GM12878 (cell line): ENCODE data around the gene SUGCT. TPM values are rescaled to one million over a fixed set of nuclear protein-coding genes. Genes with fewer than 3 reads are reported as not detected.

Source experiments
- ATAC-seq: fragments of 200-7000 bp; cut with Tn5 transposase; 3 replicates; pipeline ENCODE4 v1.9.1; 2020; ENCODE audit warnings: mild to moderate bottlenecking, moderate library complexity
- BruUV-seq: library from RNA; stranded (reverse); fragments of 400-500 nt; replicated peaks from 2 replicates; lab custom pipeline; 2021; lab: Mats Ljungman, UMichigan
- CTCF ChIA-PET: fragments of 300-600 bp; sonication (Branson Sonifier 250); formaldehyde crosslinking; extraction: SDS; loops from one replicate; lab custom pipeline; 2021; ENCODE audit warnings: inconsistent platforms; lab: Yijun Ruan, JAX
- POLR2A ChIA-PET: fragments of 350-600 bp; formaldehyde crosslinking; extraction: SDS; loops from one replicate; lab custom pipeline; 2021; ENCODE audit warnings: inconsistent platforms; lab: Charles Lee
- RAD21 ChIA-PET: fragments of 300-600 bp; sonication (Branson Sonifier 250); formaldehyde crosslinking; loops from one replicate; lab custom pipeline; 2023; ENCODE audit warnings: antibody characterized with exemption; ENCODE audit not compliant: unreplicated experiment; lab: Charles Lee
- SMC1A ChIA-PET: fragments of 300-600 bp; sonication (Branson Sonifier 250); formaldehyde crosslinking; loops from one replicate; lab custom pipeline; 2023; ENCODE audit not compliant: unreplicated experiment, uncharacterized antibody; lab: Charles Lee
- DNase-seq: peaks from one replicate; pipeline ENCODE4 v3.0.0-alpha.2; 2011; ENCODE audit warnings: low read depth, low spot score
- FAIRE-seq: peaks from 3 replicates; lab custom pipeline; 2011; peaks lifted over from hg19 to GRCh38; lab: Jason Lieb, UNC
- H2AFZ ChIP-seq: 2 replicates; pipeline ENCODE4 v1.6.0; 2011; ENCODE audit warnings: low read depth, low read length, control low read depth; ENCODE audit not compliant: control insufficient read depth
- H3K27ac ChIP-seq: 2 replicates; pipeline ENCODE4 v1.5.1; 2011; ENCODE audit warnings: control low read depth; ENCODE audit not compliant: control insufficient read depth, insufficient read depth
- H3K27me3 ChIP-seq, 2 experiments: replicated peaks in 1 of 2; 2 replicates each; pipeline versions ENCODE4 v1.6.0 to v1.6.1; 2011; ENCODE audit warnings: low read length in 1 of 2; ENCODE audit not compliant: control insufficient read depth in 2 of 2, insufficient read depth in 2 of 2
- H3K36me3 ChIP-seq, 2 experiments: 2 replicates each; pipeline ENCODE4 v1.5.1; 2011; ENCODE audit warnings: low read length in 1 of 2; ENCODE audit not compliant: control insufficient read depth in 2 of 2, insufficient read depth in 2 of 2
- H3K4me1 ChIP-seq: 2 replicates; pipeline ENCODE4 v1.6.1; 2011; ENCODE audit warnings: mild to moderate bottlenecking, low read length, moderate library complexity, mixed read lengths; ENCODE audit not compliant: control insufficient read depth, insufficient read depth
- H3K4me2 ChIP-seq: 2 replicates; pipeline ENCODE4 v1.6.0; 2011; ENCODE audit warnings: control low read depth; ENCODE audit not compliant: control insufficient read depth, insufficient read depth
- H3K4me3 ChIP-seq: fragments of 200-600 bp; sonication (generic); 2 replicates; pipeline ENCODE4 v1.5.1; 2016
- H3K79me2 ChIP-seq: 2 replicates; pipeline ENCODE4 v1.6.0; 2011; ENCODE audit warnings: low read length; ENCODE audit not compliant: control insufficient read depth, insufficient read depth
- H3K9ac ChIP-seq: 2 replicates; pipeline ENCODE4 v1.8.0; 2011; ENCODE audit warnings: low read length, control low read depth, mixed read lengths; ENCODE audit not compliant: control insufficient read depth, insufficient read depth
- H3K9me3 ChIP-seq: replicated peaks from 3 replicates; pipeline ENCODE4 v1.5.1; 2011; ENCODE audit warnings: mild to moderate bottlenecking, low read length; ENCODE audit not compliant: control insufficient read depth, insufficient read depth
- H4K20me1 ChIP-seq: 2 replicates; pipeline ENCODE4 v1.6.0; 2011; ENCODE audit not compliant: control insufficient read depth, insufficient read depth
- CBX5 ChIP-seq: sonication (generic); IDR thresholded peaks from 2 replicates; pipeline ENCODE4 v1.6.1; 2016; ENCODE audit warnings: low read depth, moderate library complexity, mild to moderate bottlenecking, inconsistent platforms
- ESRRA ChIP-seq: IDR thresholded peaks from 2 replicates; pipeline ENCODE4 v1.6.1; 2012; ENCODE audit warnings: mild to moderate bottlenecking, low read length, improper control_type of control experiment
- FOXK2 ChIP-seq: fragments of 450-650 bp; IDR thresholded peaks from 2 replicates; pipeline ENCODE4 v1.6.1; 2017; ENCODE audit warnings: mild to moderate bottlenecking, moderate library complexity
- HDAC2 ChIP-seq: fragments of 200-600 bp; sonication (generic); IDR thresholded peaks from 2 replicates; pipeline ENCODE4 v1.6.1; 2017
- KAT2A ChIP-seq: conservative IDR thresholded peaks from 2 replicates; pipeline ENCODE4 v1.6.1; 2011; ENCODE audit warnings: low read depth, low read length; ENCODE audit not compliant: control insufficient read depth
- LARP7 ChIP-seq: fragments of 450-650 bp; IDR thresholded peaks from 2 replicates; pipeline ENCODE4 v1.6.1; 2017; ENCODE audit warnings: mild to moderate bottlenecking
- NR2F1 ChIP-seq: fragments of 450-650 bp; conservative IDR thresholded peaks from 2 replicates; pipeline ENCODE4 v1.6.1; 2017; ENCODE audit warnings: mild to moderate bottlenecking
- POLR2AphosphoS5 ChIP-seq: IDR thresholded peaks from 2 replicates; pipeline ENCODE4 v1.6.1; 2011; ENCODE audit warnings: mild to moderate bottlenecking, low read length, inconsistent platforms
- POU2F2 ChIP-seq: IDR thresholded peaks from 3 replicates; pipeline ENCODE4 v1.6.1; 2011; ENCODE audit warnings: low read depth, mild to moderate bottlenecking, low read length, borderline replicate concordance
- RB1 ChIP-seq: fragments of 450-650 bp; formaldehyde crosslinking; IDR thresholded peaks from 2 replicates; pipeline ENCODE4 v1.6.1; 2017; ENCODE audit warnings: mild to moderate bottlenecking, borderline replicate concordance
- TCF3 ChIP-seq: IDR thresholded peaks from 2 replicates; pipeline ENCODE4 v1.6.1; 2012; ENCODE audit warnings: low read depth, mild to moderate bottlenecking, low read length, borderline replicate concordance; ENCODE audit not compliant: insufficient read depth
- YBX1 ChIP-seq: fragments of 450-650 bp; IDR thresholded peaks from 2 replicates; pipeline ENCODE4 v1.6.1; 2016; ENCODE audit warnings: antibody characterized with exemption
- ZNF207 ChIP-seq: fragments of 450-650 bp; IDR thresholded peaks from 2 replicates; pipeline ENCODE4 v1.6.1; 2014; ENCODE audit warnings: antibody characterized with exemption, mild to moderate bottlenecking, borderline replicate concordance
- ZNF384 ChIP-seq: IDR thresholded peaks from 2 replicates; pipeline ENCODE4 v1.6.1; 2012; ENCODE audit warnings: low read depth, mild to moderate bottlenecking, low read length, improper control_type of control experiment, borderline replicate concordance
- WGBS: methylation state at CpG from one replicate; pipeline ENCODE4 v1.1.6; 2016; ENCODE audit warnings: low lambda C conversion rate; ENCODE audit not compliant: insufficient replicate concordance, insufficient coverage; ENCODE audit errors: missing lambda C conversion rate; 5-methylcytosine and 5-hydroxymethylcytosine counted together
- in situ Hi-C: fragments of 300-500 bp; cut with MboI; formaldehyde crosslinking; loops from 9 replicates; pipeline ENCODE4 v1.14.3; 2018; ENCODE audit warnings: mixed read lengths
- intact Hi-C: fragments of 100-400 bp; cut with micrococcal nuclease; formaldehyde crosslinking; loops from one replicate; pipeline ENCODE4 v1.14.2; 2022; ENCODE audit not compliant: unreplicated experiment
- polyA plus RNA-seq, 11 experiments: library from polyadenylated mRNA; depleted of rRNA in 4 of 11; unstranded in 6 of 11; stranded (reverse) in 5 of 11; fragments of >200 nt; fragmentation: Nextera tagmentation in 4 of 11; fragmentation: Illumina TruSeq in 1 of 11; extraction: Ambion mirVana in 4 of 11; extraction: Trizol in 1 of 11; gene quantifications; 1 replicate in 1 of 11; 2 replicates in 10 of 11; pipeline versions ENCODE4 v1.2.1 to v1.2.3, GENCODE V29; 2011 to 2016; ENCODE audit warnings: inconsistent platforms in 2 of 11, missing spikeins in 2 of 11, low read depth in 1 of 11
- total RNA-seq, 4 experiments: library from RNA; depleted of rRNA in 3 of 4; stranded (reverse); fragments of >200 nt in 3 of 4; fragmentation: Illumina TruSeq in 1 of 4; extraction: Trizol in 1 of 4; gene quantifications; 2 replicates each; pipeline versions ENCODE4 v1.2.1 to v1.2.3, GENCODE V29; 2013 to 2021

Gene SUGCT
- total and polyA plus RNA-seq, 10 of the 15 experiments (the other 5 are each of a cell fraction or from before 2014, with no cell fraction given), result 0.08 to 1.2 (median 0.67) TPM; not detected in 1

DNA sequence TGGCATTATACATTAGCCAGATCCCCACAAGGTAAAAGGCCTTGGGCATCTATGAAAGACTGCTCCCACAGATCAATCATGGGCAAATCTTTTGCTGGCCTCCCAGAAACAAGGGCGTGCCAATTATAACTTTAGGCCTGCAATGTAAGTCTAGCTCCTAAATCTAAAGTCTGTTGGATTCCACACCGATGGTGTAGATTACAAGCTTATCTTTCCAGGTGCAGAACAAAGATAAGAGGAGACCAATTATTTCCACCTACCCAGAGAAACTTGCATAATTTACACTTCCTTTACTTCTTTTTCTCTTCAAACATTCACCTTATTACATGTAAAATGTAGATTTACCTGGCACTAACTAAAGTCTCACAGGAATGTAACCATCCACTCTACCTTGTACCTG is 713.1 kb downstream of the SUGCT start (continued):
- no peak for TF ChIP-seq FOXK2
- TF ChIP-seq NR2F1, result no peak
- no peak for TF ChIP-seq KAT2A
- no peak for TF ChIP-seq YBX1
- TF ChIP-seq ZNF384, result no peak
- TF ChIP-seq ESRRA, result no peak
- TF ChIP-seq LARP7, result no peak
- TF ChIP-seq POLR2AphosphoS5, result no peak
- TF ChIP-seq HDAC2, result no peak
- no peak for TF ChIP-seq ZNF207
- TF ChIP-seq RB1, result no peak
- no peak for TF ChIP-seq TCF3
- TF ChIP-seq POU2F2, result no peak

- H3K27ac ChIP-seq, result no peak overlapping the region
- no peaks in the 10 kb centered on the region for H3K9me3 ChIP-seq
- ATAC-seq (no peak), DNase-seq (no peak), FAIRE-seq (no peak)
- ChIA-PET CTCF (interaction anchor here (0.6 to 1.0 kb wide), 2 partner anchors 14 to 154 kb away, joined by 3 to 4 read pairs; no protein-coding TSS in a partner anchor), POLR2A (no interaction called here), RAD21 (no interaction called here), SMC1A (interaction anchor here (0.6 kb wide), 1 partner anchor 128 kb away, joined by 3 read pairs; no protein-coding TSS in a partner anchor)
- H3K36me3 ChIP-seq, result no peaks in the 10 kb centered on the region
- no peak overlapping the region for H2AFZ ChIP-seq
- no peak overlapping the region for H3K4me3 ChIP-seq
- no TSS peak for BruUV-seq
- no peaks in the 10 kb centered on the region for H4K20me1 ChIP-seq
- H3K27me3 ChIP-seq, result no peaks in the 10 kb centered on the region
- intact Hi-C loops, result loop anchor here (5.0 kb wide), 1 partner anchor 901 kb away; no protein-coding TSS in a partner anchor
- TF ChIP-seq ZNF384 (no peak), CBX5 (no peak)
- WGBS, result 25% methylated on average over 3 of the region's 3 CpGs
- no peak overlapping the region for H3K9ac ChIP-seq
- H3K4me1 ChIP-seq, result no peaks in the 10 kb centered on the region
- H3K79me2 ChIP-seq, result no peaks in the 10 kb centered on the region
- H3K4me2 ChIP-seq, result no peak overlapping the region
- in situ Hi-C loops, result no loop called here
Measured at GRCh38 chr7:40848541-40849221, 713.9 kb downstream of the SUGCT start.
